ENCODE measurements around the gene DCPS.

Gene DCPS

GRCh38 chr11:126347751-126348668, 44.1 kb downstream of the DCPS start:
- Histone ChIP-seq H3K9ac (no peak overlapping the region), H3K27me3 (ENCODE audit: control insufficient read depth, insufficient read depth, low read length) (no peaks in the 10 kb centered on the region), H3K4me1 (no peaks in the 10 kb centered on the region), H3K27ac (no peak overlapping the region), H3K79me2 (no peaks in the 10 kb centered on the region), H3K4me2 (ENCODE audit: low read length) (no peak overlapping the region), H3K9me3 (ENCODE audit: control insufficient read depth, low read length) (no peaks in the 10 kb centered on the region), H3K4me3 (ENCODE audit: low read depth, low read length) (no peak overlapping the region), H2AFZ (no peak overlapping the region), H3K36me3 (ENCODE audit: control insufficient read depth, insufficient read depth, low read length) (no peaks in the 10 kb centered on the region)
- TF ChIP-seq CTCF (IDR thresholded peaks at IDR 0.05) = no peak

DNA sequence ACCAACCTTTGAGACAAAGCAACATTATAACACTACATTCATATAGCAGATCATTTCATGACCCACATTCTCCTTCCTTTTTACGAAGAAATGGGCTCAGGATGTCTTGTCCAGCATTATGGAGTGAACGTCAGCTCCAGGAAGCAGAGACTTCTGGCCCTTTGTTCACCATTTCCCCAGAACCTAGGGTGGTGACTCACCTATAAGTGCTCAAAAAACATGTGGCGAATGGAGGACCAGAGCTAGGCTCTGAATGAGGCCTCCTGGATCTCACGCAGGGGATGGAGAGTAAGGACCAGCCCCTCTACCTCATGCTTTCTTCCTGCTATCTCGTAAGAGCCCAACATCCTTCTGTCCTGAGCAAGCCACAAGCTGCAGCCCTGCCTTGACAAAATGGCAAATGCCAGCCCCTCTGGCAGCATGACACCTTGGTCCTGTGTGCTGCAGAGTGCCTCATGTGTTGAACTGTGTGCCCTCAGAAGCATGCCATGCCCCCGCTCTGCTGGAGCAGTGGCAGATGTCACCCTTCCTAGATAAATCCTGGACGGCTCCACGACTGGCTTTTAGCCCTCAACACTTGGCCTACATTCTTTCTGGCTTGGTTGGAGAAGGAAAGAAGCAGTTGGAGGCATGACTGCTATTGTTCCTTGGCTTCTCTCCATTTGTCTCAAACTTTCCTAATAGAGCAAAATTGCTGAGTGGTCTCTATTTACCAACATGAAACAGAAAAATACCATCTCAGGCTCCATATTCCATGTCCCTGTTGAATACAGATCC, 45.1 kb downstream of the DCPS start:
- no peaks in the 10 kb centered on the region for H3K36me3 ChIP-seq (ENCODE audit: control insufficient read depth, insufficient read depth, low read length)
- H3K4me2 ChIP-seq (ENCODE audit: low read length) = no peak overlapping the region
- H3K4me1 ChIP-seq = no peaks in the 10 kb centered on the region
- H3K9ac ChIP-seq = no peak overlapping the region
- no peak overlapping the region for H2AFZ ChIP-seq
- H3K4me3 ChIP-seq (ENCODE audit: low read depth, low read length) = no peak overlapping the region
- no peaks in the 10 kb centered on the region for H3K9me3 ChIP-seq (ENCODE audit: control insufficient read depth, low read length)
- TF ChIP-seq CTCF (IDR thresholded peaks at IDR 0.05) = no peak
- no peaks in the 10 kb centered on the region for H3K79me2 ChIP-seq
- no peaks in the 10 kb centered on the region for H3K27me3 ChIP-seq (ENCODE audit: control insufficient read depth, insufficient read depth, low read length)
- no peak overlapping the region for H3K27ac ChIP-seq

DNA sequence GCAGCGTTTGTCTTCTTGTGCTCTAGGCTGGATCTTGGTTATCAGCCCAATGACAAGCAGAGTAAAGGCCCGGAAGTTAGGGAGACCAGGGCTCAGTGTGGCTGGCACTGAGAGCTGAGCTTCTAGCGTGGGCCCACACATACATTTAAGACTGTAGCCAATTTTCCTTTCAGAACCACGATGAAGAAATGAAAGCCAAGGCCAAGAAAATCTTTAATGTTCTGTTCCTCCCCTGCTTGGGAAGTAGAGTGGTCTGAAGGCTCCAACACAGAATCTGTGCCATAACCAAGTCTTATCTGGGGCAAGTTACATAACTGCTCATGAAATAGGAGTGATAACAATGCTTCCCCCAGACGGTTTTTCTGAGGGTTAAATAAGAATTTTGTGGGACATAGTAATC, 47.0 kb downstream of the DCPS start:
- Histone ChIP-seq H3K27ac (no peak overlapping the region), H3K36me3 (ENCODE audit: control insufficient read depth, insufficient read depth, low read length) (no peaks in the 10 kb centered on the region), H3K4me3 (ENCODE audit: low read depth, low read length) (no peak overlapping the region), H3K79me2 (no peaks in the 10 kb centered on the region), H3K9me3 (ENCODE audit: control insufficient read depth, low read length) (no peaks in the 10 kb centered on the region), H3K4me2 (ENCODE audit: low read length) (no peak overlapping the region), H3K4me1 (no peaks in the 10 kb centered on the region), H2AFZ (no peak overlapping the region), H3K9ac (no peak overlapping the region), H3K27me3 (ENCODE audit: control insufficient read depth, insufficient read depth, low read length) (no peaks in the 10 kb centered on the region)
- no peak for TF ChIP-seq CTCF (IDR thresholded peaks at IDR 0.05)

- no peak for TF ChIP-seq CTCF (IDR thresholded peaks at IDR 0.05)
- H3K79me2 ChIP-seq = no peaks in the 10 kb centered on the region
- H3K36me3 ChIP-seq (ENCODE audit: control insufficient read depth, insufficient read depth, low read length) = no peaks in the 10 kb centered on the region
- H3K27ac ChIP-seq = no peak overlapping the region
- no peaks in the 10 kb centered on the region for H3K4me1 ChIP-seq
- no peaks in the 10 kb centered on the region for H3K27me3 ChIP-seq (ENCODE audit: control insufficient read depth, insufficient read depth, low read length)
- no peak overlapping the region for H2AFZ ChIP-seq
- H3K9me3 ChIP-seq (ENCODE audit: control insufficient read depth, low read length) = no peaks in the 10 kb centered on the region
- H3K4me2 ChIP-seq (ENCODE audit: low read length) = no peak overlapping the region
- no peak overlapping the region for H3K4me3 ChIP-seq (ENCODE audit: low read depth, low read length)
- H3K9ac ChIP-seq = no peak overlapping the region
Observed at GRCh38 chr11:126352163-126352562, 48.3 kb downstream of the DCPS start.
